ENCODE data around the gene NINL.

The NINL gene

DNA sequence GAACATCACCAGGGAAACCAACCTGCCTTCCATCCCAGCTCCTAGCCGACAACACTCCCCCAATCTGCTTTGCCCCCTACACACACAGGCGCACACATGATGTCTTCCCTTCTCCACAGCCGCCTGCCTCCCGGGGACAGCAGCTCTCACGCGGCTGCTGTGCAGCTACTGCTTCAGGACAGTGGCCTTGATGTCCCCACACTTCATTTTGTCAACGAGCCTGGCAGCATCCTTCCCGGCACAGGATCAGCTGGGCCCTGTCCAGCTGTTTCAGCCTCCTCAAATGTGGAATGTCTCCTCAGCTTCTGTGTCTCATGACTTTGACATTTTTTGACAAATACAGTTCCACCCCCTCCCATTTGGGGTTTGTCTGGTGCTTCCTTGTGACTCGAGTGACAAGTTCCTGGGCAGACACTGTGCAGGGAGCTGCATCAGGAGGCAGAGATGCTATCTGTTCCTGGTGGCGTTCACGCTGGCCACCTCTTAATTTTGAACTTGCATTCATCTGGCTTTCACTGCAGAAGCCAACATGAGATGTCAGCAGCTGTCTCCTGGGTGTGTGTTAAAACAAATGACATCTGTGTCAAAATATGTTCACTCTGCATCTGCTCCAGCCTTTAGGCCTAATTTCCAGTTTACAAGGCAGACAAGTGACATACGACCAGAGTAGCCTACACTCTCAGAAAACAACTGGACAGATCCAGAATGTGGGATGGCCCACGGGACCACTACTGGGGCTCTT lies 120.7 kb downstream of the NINL start:
- DNase-seq (ENCODE audit: low read depth): no peak

DNA sequence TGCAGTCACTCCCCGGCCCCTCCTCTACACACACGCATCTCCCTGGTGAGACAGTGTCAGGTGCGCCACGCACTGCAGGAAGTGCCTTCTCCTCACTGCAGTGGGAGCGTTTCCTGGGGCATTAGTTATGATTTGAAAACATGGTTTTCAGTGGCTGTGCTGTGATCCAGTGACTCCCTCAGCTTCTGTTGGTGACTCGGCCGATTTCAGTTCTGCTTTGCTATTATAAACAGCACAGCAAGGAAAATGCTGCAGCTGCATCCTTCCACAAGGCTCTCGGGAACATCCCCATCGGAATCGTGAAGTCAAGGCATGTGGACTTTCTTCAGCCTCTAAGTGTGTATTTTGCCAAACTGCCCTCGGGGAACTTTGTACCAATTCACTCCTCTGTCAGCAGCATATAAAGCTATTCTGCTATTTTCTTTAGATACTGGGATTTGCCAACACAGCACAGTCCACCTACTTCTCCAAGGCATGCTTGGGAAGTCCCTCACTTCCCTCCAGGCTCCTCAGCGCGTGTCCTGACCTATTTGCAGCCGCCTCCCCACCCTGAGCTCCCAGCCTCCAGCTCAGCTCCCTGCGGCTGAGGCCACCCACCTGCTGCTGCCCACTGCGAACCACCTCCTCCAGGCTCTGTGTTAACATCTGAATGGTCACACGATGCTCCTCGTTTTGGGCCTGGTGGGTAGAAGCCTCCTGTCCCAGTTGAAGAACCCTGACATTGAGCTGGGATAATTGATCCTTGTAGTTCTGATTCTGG lies 123.4 kb downstream of the NINL start:
- DNase-seq (ENCODE audit: low read depth): no peak

DNA sequence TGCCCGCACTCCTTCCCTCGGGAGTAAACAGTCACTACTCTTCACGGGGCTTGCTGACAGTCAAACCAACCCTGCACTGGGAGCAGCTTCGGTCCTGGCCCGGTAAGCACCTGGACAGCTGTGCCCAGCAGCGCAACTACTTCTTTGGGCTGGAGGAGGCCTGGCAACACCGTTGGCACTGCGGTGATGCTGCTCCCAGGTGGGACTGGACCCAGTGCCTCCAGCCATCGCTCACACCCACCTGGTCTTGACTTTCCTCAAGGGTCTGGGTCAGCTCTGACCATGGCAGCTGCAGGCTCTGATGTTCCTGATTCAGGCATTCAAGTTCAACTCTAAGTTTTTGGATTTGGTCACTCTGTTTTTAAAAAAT lies 124.1 kb downstream of the NINL start:
- DNase-seq (ENCODE audit: low read depth): no peak

DNA sequence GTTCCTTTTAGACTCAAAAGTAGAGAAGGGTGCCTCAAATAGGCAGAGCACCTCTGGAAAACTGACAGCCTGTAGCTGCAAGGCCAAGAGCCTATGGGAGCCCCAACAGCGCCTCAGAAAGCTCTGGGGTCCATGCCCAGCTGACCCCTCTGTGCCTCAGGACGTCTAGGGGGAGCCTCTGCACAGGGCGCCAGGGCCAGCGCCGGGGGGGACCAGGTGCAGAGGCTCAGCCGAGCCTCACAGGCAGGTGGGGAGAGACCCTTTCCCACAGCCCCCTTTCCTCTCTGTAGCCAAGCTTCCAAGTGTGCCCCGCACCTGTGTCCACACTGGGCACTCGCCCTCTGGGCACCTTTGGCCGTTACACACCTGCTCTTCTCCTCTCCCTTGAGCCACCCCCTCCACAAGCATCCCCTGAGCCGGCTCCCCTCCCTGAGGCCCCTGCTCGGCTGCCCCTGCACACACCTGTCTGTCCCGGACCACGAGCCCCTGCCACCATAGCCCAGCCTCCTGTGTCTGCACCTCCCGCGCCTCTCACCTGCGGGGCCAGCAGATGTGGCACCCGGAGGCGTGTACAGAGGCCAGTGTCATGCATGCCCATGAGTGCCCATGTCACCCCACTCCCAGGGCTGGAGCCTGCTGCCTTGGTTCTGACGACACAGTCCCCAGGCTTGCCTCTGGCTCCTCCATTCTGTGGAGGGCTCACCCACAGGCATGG lies 124.6 kb downstream of the NINL start:
- no peak for DNase-seq (ENCODE audit: low read depth)

DNA sequence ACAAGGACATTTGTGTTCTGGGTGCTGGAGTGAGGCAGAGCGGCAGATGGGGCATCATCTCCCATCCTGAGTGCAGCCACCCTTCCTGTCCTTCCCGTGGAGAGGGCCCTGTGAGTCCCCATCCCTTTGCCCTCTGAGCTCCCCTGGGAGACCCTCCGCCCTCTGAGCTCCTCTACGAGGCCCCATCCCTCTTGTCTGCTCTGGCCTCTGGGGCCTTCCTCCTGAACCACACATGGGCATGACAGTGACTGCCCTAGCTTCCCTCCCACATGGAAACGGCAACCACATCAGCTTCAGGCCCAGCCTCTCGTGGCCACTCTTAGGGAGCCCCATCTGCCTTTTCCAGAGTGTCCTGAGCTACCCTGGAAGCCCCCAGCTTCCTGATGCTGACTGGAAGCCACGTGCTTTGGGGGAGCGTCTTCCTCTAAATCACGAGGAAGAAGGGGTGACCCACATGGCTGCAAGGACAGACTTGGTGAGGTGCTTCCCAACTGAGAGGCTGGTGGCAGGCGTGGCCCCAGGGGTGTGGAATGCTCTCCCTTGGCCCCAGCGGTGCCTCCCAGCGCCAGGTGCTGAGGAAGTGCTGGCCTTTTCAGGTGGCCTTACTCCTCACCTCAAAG lies 125.3 kb downstream of the NINL start:
- no peak for DNase-seq (ENCODE audit: low read depth)

DNA sequence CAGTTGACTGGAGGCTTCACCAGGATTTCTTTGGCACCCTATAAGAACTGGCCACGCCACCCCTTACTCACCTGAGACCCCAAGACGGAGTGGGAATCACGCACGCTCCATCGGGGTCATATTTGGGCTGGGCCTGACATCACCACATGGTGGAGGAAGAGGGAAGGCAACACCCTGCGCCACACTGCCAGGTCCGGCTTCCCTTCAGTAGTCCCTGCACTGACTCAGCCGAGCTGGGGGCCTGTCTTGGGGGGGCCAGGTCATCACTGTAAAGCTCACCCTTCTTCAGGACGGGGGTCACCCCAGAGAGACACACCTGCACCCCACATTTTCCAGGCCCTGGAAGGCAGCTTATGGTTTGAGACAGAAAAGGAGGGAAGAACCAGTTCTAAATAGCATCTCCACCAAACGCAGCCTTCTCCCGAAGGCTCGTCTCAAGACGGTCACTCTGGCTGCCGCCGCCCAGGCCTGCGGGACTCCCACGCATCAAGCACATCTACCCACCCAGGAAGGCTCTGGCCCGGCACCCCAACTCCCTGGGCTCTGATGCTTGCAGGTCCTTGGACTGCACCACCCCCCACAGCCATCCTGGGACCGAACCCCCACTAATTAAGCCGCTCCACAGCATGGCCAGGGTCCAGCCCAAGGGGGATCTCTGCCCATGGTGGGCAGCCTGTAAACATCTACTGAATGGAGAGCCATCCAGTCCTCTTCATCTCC lies 126.1 kb downstream of the NINL start:
- DNase-seq (ENCODE audit: low read depth): no peak

DNA sequence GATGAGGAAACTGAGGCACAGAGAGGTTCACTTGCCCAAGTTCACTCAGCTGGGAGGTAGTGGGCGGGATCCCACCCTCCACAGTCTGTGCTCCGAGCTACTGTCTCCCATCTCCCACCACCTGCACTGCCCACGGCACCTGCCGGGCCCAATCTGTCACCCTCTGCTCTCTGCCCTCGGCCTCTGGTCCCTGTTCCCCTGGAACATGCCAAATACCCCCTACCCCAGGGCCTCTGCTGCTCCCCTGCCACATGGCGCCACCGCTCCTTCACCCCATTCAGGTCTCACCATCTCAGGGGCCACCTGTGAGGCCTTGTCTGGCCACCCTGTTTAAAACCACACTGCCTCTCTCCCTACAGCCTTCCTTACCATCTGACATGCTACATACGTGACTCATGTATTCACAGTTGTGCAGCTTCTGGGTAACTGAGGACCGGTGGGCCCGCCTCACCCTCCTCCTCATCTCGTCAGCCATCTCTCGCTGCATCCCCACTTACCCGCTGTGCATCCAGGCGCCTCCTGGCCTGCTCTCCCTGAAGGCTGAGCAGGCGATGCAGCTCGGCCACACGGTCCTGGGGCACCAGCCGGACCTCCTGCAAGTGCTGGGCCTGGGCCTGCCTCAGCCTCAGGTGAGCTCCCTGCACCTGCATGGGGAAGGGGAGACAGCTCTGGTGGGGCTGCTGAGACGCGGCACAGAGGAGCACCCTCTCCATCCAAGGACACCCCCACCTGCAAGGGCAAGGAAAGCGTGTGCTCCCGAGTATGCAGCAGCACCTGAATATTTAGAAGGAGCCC lies 127.2 kb downstream of the NINL start:
- no peak for DNase-seq (ENCODE audit: low read depth)

DNA sequence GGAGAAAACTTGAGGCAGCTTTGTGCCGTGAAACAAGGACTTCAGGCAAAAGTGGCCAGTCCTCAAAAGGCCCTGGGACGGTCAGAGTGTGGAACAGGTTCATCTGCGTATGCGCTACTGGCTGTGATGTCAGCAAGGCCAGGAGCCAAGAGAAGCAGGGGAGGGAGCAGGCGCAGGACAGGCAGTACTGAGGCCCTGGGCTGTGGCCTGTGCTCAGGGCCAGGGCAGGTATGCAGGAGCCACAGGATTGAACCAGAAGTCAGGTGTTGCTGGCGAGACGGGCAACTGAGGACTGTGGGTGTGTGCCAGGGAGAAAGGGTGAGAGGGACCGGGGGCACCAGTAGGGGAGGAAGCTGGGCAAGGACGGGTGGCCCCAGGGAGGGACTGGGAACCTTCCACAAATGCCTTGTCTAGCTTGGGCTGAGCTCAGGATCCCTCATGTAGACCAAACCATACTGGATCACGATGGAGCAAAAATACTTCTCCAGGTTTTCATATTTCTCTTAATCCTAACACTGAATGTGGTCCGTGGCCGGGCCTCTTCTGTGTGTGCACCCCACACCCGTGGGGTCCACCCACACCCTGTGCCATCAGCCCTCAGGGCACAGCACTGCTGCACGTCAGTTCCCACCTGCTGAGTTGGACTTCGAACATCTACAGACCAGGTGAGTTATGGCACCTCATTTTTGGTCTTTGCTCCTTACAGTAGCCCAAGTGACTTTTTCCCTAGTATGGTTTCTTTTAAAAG lies 131.0 kb downstream of the NINL start:
- DNase-seq (ENCODE audit: low read depth): no peak

DNA sequence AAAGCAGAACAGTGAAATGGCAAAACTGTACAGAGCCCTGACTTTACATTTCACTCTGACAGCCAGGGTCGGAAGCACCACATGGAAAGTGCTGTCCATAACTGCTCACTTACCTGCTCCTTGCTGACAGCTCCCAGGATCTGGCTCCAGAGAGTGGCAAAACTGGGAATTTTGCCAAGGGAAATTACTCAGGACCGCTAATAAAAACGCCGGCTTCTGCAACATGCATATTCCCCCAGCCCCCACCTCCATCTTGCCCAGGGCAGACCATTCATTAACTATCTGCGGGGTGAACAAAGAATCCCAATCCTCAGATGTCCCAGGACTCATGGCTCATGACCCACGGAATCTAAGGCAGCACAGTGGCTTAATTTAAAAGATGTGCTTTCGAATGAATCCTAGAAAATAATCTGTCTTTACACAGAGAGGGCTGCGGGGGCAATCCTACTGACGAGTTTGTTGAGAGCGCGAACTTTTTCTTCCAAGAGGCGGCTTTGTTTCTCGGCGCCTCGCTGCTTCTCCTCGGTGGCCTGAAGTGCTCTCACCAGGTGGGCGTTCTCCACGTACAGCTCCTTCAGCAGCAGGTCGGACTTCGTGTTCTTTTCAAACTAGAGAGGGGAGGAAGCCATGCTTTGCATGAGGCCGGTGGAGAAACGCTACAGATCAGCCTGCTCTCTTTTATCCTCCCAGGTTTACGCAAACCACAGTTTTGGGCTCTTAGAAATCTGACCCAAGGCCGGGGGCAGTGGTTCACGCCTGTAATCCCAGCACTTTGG lies 132.1 kb downstream of the NINL start:
- DNase-seq (ENCODE audit: low read depth): no peak

DNA sequence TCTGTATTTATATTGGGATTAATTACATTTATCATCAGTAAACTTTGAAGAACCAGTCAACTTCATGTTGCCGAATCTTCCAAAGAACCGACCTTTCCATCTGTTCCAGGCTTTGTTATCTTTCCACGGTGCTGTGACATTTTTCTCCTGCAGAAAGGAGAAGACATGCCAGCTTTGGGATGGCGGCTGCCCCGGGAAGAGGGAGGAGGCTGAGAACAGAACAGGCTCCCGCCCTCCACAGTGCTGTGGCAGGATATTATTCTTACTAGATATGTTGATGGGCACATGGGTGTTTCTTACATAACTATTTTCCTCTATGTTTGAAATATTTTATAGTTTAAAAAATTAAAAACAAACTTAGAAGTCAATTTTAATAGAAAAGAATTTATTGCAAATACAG lies 133.0 kb downstream of the NINL start:
- DNase-seq (ENCODE audit: low read depth): no peak

DNA sequence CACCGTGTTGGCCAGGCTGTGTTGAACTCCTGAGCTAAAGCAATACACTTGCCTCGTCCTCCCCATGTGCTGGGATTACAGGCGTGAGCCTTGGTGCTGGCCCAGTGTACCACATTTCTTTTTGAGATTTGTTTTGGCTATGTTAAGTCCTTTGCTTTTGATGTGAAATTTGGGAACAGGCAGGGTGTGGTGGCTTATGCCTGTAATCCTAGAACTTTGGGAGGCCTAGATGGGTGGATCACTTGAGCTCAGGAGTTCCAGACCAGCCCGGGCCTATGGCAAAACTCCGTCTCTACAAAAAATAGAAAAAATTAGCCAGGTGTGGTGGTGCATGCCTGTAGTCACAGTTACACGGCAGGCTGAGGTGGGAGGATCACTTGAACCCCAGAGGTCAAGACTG lies 137.7 kb downstream of the NINL start:
- no peak for DNase-seq (ENCODE audit: low read depth)

DNA sequence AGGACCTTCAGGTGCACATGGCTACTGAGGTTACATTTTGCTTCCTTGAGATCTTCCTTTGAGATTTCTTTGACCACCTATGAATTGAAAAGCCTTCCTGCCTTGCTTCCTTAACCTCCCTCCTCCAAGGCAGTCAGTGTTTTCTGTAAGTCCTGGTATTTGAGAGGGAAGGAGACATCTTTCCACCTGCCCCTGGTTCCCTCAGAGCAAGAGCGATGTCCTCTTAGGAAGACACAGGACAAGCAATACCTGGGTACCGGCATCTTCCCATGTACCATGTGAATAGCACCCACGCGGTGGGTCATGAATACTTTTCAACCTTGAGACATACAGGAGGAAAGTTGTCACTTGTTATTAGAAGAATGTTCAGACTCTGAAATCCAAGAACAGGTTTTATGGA lies 140.8 kb downstream of the NINL start:
- no peak for DNase-seq (ENCODE audit: low read depth)

DNA sequence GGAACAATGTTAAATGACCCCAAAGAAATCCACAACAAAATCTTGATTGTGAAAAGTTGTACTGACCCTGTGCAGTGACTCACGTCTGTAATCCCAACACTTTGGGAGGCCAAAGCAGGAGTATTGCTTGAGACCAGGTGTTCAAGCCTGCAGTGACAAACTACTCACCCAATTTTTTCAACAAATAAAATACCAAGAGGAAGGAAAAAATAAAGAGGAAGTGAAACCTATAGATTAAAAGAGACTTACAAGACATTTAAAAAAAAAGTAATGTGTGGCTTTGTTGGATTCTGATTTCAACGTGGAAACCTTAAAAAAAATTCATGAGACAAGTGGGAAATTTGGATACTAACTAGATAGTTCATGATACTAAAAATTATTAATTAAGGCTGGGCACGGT lies 146.0 kb downstream of the NINL start:
- DNase-seq (ENCODE audit: low read depth): no peak

DNA sequence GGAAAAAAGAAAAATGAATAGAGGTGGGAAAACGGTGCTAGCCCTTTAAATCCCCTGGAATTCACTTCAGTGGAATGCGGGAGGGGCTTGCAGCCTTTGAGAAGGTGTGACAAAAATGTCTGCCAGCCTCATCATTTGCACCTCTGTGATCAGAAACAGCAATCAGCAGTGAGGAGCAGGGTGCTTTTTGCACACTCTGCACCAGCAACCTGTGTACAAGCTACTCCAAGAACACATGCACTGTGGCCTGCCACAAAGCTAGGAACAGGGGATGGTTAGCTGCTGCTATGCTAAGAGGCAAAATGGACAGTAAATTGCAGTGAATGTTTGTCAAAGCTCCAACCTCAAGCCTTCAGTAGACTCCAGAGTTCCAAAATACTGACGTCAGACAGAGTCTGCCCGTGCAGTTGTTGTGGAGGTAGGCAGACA lies 148.2 kb downstream of the NINL start:
- peak; percentile 11 for DNase-seq (ENCODE audit: low read depth)

DNA sequence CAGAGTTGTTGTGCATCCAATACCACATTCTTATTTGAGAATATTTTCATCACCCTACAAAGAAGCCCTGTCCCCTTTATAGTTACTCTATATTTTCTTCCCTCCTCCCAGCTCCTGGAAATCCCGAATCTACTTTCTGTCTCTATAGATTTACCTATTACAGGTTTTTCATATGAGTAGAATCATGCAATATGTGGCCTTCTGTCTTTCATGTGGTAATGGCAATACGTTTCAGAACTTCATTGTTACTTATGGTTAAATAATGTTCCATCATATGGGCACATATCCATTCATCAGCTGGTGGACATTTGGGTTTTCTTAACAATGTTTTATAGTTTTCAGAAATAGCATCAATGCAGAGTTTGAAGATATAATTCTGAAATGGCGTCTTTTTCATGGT lies 160.8 kb downstream of the NINL start:
- no peak for DNase-seq (ENCODE audit: low read depth)

DNA sequence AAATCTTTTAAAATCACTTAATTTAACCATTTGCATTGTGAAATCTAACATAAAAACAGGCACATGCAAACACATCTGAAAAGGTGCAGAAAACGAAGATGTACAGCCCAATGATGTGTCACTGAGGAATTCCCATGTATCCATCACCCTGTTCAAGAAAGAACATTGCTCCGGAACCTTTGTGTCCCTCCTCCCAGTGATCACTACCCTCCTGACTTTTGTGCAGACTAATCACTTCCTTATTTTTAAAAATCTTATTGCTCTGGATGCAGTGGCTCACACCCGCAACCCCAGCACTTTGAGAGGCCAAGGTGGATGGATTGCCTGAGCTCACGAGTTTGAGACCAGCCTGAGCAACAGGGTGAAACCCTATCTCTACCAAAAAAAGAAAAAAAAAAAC lies 163.3 kb downstream of the NINL start:
- DNase-seq (ENCODE audit: low read depth): no peak

DNA sequence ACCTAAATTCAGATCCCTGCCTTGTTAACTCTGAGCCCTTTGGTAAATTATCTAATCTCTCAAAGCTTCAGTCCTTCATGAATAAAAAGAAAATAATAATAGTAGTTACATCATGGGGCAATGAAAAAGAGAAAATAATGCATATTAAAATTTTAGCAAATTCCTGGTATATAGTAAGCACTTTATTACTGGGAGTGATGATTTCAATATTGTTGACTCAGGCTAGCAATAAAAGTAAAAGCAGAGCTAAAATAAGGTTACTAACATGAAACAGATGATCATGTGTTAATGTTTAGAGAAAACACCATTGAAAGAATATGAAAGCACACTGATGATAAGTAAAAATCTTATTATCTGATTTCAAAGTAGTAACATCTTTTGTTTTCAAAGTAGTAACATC lies 164.2 kb downstream of the NINL start:
- no peak for DNase-seq (ENCODE audit: low read depth)

DNA sequence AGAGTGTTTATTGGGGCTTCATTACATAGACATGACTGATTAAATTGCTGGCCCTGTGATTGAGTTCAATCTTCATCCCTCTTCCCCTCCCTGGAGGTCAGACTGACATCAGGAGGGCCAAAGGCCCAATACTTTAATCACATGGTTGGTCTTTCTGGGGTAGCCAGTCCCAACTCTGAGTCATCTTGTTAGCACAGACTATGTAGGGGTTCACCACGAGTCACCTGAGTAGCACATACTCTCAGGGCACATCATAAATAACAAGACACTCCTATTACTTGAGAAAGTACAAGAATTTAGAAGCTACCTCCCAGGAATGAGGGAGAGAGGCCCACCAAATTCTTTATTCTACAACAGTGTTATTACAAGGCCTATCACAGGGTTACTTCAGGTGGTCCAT lies 166.6 kb downstream of the NINL start:
- DNase-seq (ENCODE audit: low read depth): no peak

DNA sequence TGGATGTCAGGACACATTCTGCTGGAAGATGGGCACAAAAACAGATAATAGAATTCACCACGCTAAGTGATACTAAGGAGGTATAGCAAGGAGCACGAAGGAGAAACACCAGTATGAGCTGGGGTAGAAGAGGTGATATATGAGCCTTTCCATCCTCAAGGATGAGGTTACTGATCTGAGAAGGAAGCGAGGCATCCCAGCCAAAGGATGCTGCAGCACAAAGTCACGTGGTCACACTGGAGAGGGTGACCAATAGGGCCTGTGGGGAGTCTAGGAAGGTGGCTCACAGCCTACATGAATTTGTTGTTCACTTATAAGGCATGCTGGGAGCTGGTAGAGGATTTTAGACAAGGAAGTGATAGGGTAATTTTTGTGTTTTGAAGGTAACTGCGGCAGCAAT lies 176.4 kb downstream of the NINL start:
- no peak for DNase-seq (ENCODE audit: low read depth)

DNA sequence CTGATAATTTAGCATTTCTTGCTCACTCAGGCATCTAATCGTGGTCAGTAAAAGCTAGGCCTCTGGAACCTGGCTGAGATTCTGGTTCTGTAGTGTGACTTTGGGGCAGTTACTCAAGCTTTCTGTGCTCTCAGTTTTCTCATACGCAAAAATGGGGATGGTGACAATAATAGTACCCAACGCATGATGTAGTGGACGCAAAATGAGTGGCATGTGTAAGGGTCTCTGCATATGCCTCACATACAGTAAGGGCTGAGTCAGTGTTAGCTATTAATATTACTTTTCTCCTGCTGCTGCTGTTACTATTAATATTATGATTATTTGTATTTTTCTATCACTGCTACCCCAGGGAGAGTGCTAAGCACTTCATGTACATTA lies 177.2 kb downstream of the NINL start:
- no peak for DNase-seq (ENCODE audit: low read depth)
